GM23248 (cell line): Measurements from ENCODE around the gene TROAP.

ENCODE experiments used
- EZH2 ChIP-seq: fragments of 200-600 bp; sonication (generic); IDR thresholded peaks from 2 replicates; pipeline ENCODE4 v1.6.1; 2018; ENCODE audit warnings: antibody characterized with exemption, mild to moderate bottlenecking; ENCODE audit not compliant: insufficient read depth, poor library complexity, severe bottlenecking
- EZH2phosphoT487 ChIP-seq: fragments of 200-600 bp; sonication (generic); IDR thresholded peaks from 2 replicates; pipeline ENCODE4 v1.6.1; 2018; ENCODE audit warnings: antibody characterized with exemption, moderate library complexity, mild to moderate bottlenecking, low read depth; ENCODE audit not compliant: insufficient read depth

DNA sequence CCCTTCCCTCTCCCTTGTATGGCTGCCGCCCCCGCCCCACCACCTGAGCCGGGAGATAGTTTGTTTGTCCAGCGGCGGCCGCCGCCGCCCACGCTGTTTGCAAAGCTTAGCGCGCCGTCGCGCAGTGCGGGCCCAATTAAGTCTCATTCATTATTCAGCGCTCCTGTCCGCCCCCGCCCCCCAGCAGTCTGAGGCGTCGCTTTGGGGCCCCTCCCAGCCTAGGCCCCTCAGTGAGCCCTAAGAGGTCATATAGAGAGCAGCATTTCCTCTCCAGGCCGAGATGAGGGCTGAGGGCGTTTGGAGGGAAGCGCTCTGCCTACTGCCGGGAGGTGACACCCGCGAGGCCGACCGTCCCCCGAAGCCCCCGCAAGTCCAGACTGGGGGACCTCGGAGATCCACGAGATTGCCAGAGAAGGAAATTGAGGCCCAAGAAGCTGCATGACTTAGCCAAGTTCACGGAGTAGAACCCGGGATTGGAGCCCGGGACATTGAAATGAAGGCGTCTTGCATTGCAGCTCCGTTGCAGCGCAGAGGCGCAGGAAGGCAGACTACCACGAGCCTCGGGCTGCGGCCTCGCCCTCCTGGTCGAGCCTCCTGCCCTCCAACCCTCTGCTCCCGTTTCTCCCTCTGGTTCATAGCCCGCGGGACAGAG, 23.7 kb downstream of the TROAP start, which contains the start of gene DNAJC22:
- no peak for TF ChIP-seq EZH2
- TF ChIP-seq EZH2phosphoT487 = 0 out of 2 replicates have a peak, but pooled peaks have one; percentile 46
